Osteocyte (in vitro differentiated cells): ENCODE measurements around the gene GRIN1. TPM values are rescaled to one million over a fixed set of nuclear protein-coding genes. Genes with fewer than 3 reads are reported as not detected.
A peak's percentile ranks its signal among the peaks of the same experiment; 100 is the strongest.

Experiments used
- DNase-seq: peaks from one replicate; pipeline ENCODE4 v3.0.0; 2021; ENCODE audit warnings: mixed read lengths; ENCODE audit not compliant: unreplicated experiment; ENCODE audit errors: extremely low spot score
- H3K27ac Mint-ChIP-seq: one replicate; pipeline ENCODE4 v1.8.0; 2021; ENCODE audit warnings: mild to moderate bottlenecking, mixed read lengths; ENCODE audit not compliant: unreplicated experiment
- H3K27me3 Mint-ChIP-seq: one replicate; pipeline ENCODE4 v1.8.0; 2021; ENCODE audit warnings: mixed read lengths; ENCODE audit not compliant: unreplicated experiment
- H3K36me3 Mint-ChIP-seq: one replicate; pipeline ENCODE4 v1.8.0; 2021; ENCODE audit warnings: mixed read lengths; ENCODE audit not compliant: unreplicated experiment
- H3K4me1 Mint-ChIP-seq: one replicate; pipeline ENCODE4 v1.8.0; 2021; ENCODE audit warnings: mixed read lengths; ENCODE audit not compliant: unreplicated experiment
- H3K4me3 Mint-ChIP-seq: one replicate; pipeline ENCODE4 v1.8.0; 2021; ENCODE audit warnings: mild to moderate bottlenecking, moderate library complexity, mixed read lengths; ENCODE audit not compliant: unreplicated experiment
- H3K9me3 Mint-ChIP-seq: one replicate; pipeline ENCODE4 v1.8.0; 2021; ENCODE audit warnings: mixed read lengths; ENCODE audit not compliant: unreplicated experiment
- CTCF ChIP-seq: fragments of 200-600 bp; sonication (generic); IDR thresholded peaks from 2 replicates; pipeline ENCODE4 v1.5.0; 2021; ENCODE audit warnings: antibody characterized with exemption, mild to moderate bottlenecking, moderate library complexity
- microRNA-seq: library from miRNA; unstranded; fragments of <30 nt; microRNA quantifications from one replicate; pipeline ENCODE4 v1.1.0, GENCODE V29; 2020; ENCODE audit not compliant: unreplicated experiment
- total RNA-seq: library from RNA; stranded (reverse); gene quantifications from 2 replicates; pipeline ENCODE4 v1.2.1, GENCODE V29; 2021

GRIN1 gene
- total RNA-seq, 1 donor from 2014 or later: not detected

GRCh38 chr9:137217276-137218211 is 78.6 kb downstream of the GRIN1 start:
- peaks cover 5% of the 10 kb centered on the region for H3K4me1 Mint-ChIP-seq
- TF ChIP-seq CTCF: no peak
- no peaks in the 10 kb centered on the region for H3K9me3 Mint-ChIP-seq
- no peak overlapping the region for H3K4me3 Mint-ChIP-seq
- H3K27me3 Mint-ChIP-seq: no peaks in the 10 kb centered on the region
- DNase-seq: no peak
- H3K36me3 Mint-ChIP-seq: peaks cover 3% of the 10 kb centered on the region
- H3K27ac Mint-ChIP-seq: peak overlapping the region; percentile 27

- Mint-ChIP-seq H3K36me3 (no peaks in the 10 kb centered on the region), H3K27ac (no peak overlapping the region), H3K4me3 (no peak overlapping the region), H3K9me3 (no peaks in the 10 kb centered on the region), H3K27me3 (no peaks in the 10 kb centered on the region), H3K4me1 (peaks cover 10% of the 10 kb centered on the region)
- DNase-seq: no peak
- no peak for TF ChIP-seq CTCF
Observed at GRCh38 chr9:137218212-137218753, 79.3 kb downstream of the GRIN1 start.

Small RNA genes within 50 kb of the gene (microRNA-seq; reads per million reads assigned to microRNA genes)
- gene MIR3621: not detected

Other genes with a start within 250 kb of the GRIN1 start
- 84.4 and 93.0 TPM in 2 replicates for gene FBXW5, start 194.4 kb upstream of the GRIN1 start, total RNA-seq
- gene C8G, start 193.9 kb upstream of the GRIN1 start, total RNA-seq: 1.3 and 1.7 TPM in 2 replicates
- 0.57 and 1.4 TPM in 2 replicates for gene LCN12, start 186.9 kb upstream of the GRIN1 start, total RNA-seq
- 123 and 129 TPM in 2 replicates for gene PTGDS, start 161.7 kb upstream of the GRIN1 start, total RNA-seq
- 3.0 and 3.4 TPM in 2 replicates for gene LCNL1, start 156.2 kb upstream of the GRIN1 start, total RNA-seq
- 38.5 and 51.4 TPM in 2 replicates for gene PAXX, start 146.7 kb upstream of the GRIN1 start, total RNA-seq
- gene CLIC3, start 142.6 kb upstream of the GRIN1 start, total RNA-seq: 0.52 TPM in 1 of 2 replicates, not detected in the other
- 47.6 and 55.1 TPM in 2 replicates for gene ABCA2, start 110.9 kb upstream of the GRIN1 start, total RNA-seq
- 0.13 TPM in 1 of 2 replicates, not detected in the other for gene FUT7, start 107.1 kb upstream of the GRIN1 start, total RNA-seq
- 84.4 and 91.0 TPM in 2 replicates for gene NPDC1, start 93.0 kb upstream of the GRIN1 start, total RNA-seq
- 0.46 TPM in 1 of 2 replicates, not detected in the other for gene ENTPD2, start 85.1 kb upstream of the GRIN1 start, total RNA-seq
- gene SAPCD2, start 68.6 kb upstream of the GRIN1 start, total RNA-seq: 3.1 and 3.4 TPM in 2 replicates
- 34.2 and 38.3 TPM in 2 replicates for gene UAP1L1, start 61.6 kb upstream of the GRIN1 start, total RNA-seq
- gene MAN1B1, start 52.2 kb upstream of the GRIN1 start, total RNA-seq: 109 and 120 TPM in 2 replicates
- gene DPP7, start 24.4 kb upstream of the GRIN1 start, total RNA-seq: 118 TPM in 2 replicates
- gene LRRC26, start 30.9 kb downstream of the GRIN1 start, total RNA-seq: not detected in 2 replicates
- not detected in 2 replicates for gene TMEM210, start 32.9 kb downstream of the GRIN1 start, total RNA-seq
- 59.3 and 61.0 TPM in 2 replicates for gene ANAPC2, start 49.4 kb downstream of the GRIN1 start, total RNA-seq
- 57.4 and 58.1 TPM in 2 replicates for gene SSNA1, start 49.5 kb downstream of the GRIN1 start, total RNA-seq
- 19.8 and 21.7 TPM in 2 replicates for gene TPRN, start 61.6 kb downstream of the GRIN1 start, total RNA-seq
- gene TMEM203, start 66.5 kb downstream of the GRIN1 start, total RNA-seq: 40.5 and 41.2 TPM in 2 replicates
- 15.5 and 20.5 TPM in 2 replicates for gene NDOR1, start 66.5 kb downstream of the GRIN1 start, total RNA-seq
- 7.2 and 8.0 TPM in 2 replicates for gene RNF208, start 83.1 kb downstream of the GRIN1 start, total RNA-seq
- gene CYSRT1, start 86.0 kb downstream of the GRIN1 start, total RNA-seq: 1.5 and 1.7 TPM in 2 replicates
- gene RNF224, start 88.3 kb downstream of the GRIN1 start, total RNA-seq: not detected in 2 replicates
- not detected in 2 replicates for gene SLC34A3, start 91.7 kb downstream of the GRIN1 start, total RNA-seq
- gene TUBB4B, start 102.1 kb downstream of the GRIN1 start, total RNA-seq: 132 and 136 TPM in 2 replicates
- gene STPG3, start 112.1 kb downstream of the GRIN1 start, total RNA-seq: 0.50 and 0.78 TPM in 2 replicates
- gene NELFB, start 116.2 kb downstream of the GRIN1 start, total RNA-seq: 54.1 and 57.6 TPM in 2 replicates
- gene TOR4A, start 138.6 kb downstream of the GRIN1 start, total RNA-seq: 1.2 and 1.9 TPM in 2 replicates
- gene NRARP, start 163.1 kb downstream of the GRIN1 start, total RNA-seq: 1.8 and 2.1 TPM in 2 replicates